ENCODE results near the gene PRR35. TPM values are rescaled to one million over a fixed set of nuclear protein-coding genes. Genes with fewer than 3 reads are reported as not detected.

Gene PRR35
- total and polyA plus RNA-seq, 2 experiments from 2014 or later, result not detected

DNA sequence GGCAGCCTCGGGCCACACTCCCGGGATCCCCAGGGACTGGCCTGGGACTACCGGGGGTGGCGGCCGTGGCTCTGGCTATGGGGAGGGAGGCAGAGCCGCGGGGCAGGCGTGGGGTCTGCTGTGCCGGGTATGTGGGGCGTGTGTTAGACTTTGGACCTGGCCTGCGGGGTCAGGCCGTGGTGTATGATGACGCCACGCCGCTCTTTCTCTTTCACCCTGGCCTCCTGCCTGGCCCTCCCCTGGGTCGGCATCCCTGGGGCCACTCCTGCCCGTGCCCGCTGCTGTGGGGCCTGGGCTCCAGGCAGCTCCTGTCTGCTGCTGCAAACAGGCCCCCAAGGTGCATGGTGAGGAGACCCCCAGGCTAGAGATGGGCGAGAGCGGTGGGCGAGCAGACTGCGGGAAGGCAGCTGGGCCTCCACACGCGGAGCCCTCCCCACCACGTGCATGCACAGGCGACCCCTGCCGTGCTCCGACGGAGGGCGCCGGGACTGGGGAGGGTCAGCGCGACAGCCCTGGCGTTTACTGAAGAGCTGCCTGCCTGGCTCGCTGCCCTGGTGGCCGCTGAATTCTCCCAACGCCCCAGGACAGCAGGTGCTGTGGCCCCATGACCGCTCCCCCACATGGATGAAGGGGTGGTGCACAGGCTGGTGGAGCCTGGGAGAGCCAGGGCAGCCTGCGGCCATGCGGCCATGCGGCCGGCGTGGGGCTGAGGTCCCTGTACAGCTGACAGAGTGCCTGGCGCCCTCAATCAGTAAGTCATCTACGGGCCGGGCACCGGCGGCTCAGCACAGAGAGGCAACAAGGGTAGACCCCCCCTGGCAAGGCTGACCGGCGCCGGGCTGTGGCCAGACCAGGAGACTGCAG is 16.7 kb upstream of the PRR35 start:
- 94 to 96% methylated on average over 40 to 50 of the region's 51 CpGs for WGBS, 2 experiments (ENCODE audit: low coverage in 1 of 2, low lambda C conversion rate in 2 of 2, missing lambda C conversion rate in 2 of 2)
- no peaks in the 10 kb centered on the region for H3K9me3 ChIP-seq (ENCODE audit: low read depth)
- H3F3A ChIP-seq (ENCODE audit: insufficient read depth), result no peaks in the 10 kb centered on the region
- H3K79me2 ChIP-seq (ENCODE audit: insufficient read depth), result peaks cover 95% of the 10 kb centered on the region
- H3K4me3 ChIP-seq, result no peak overlapping the region
- in situ Hi-C loops (cut with MboI), result no loop called here
- no peak overlapping the region for H3K27ac ChIP-seq
- H3K27me3 ChIP-seq (replicated peaks; ENCODE audit: insufficient read depth), result no peaks in the 10 kb centered on the region
- no peak for TF ChIP-seq EZH2phosphoT487 (IDR thresholded peaks at IDR 0.05; ENCODE audit: insufficient read depth, low read depth)
- no peak for TF ChIP-seq EZH2 (IDR thresholded peaks at IDR 0.05; ENCODE audit: insufficient read depth, poor library complexity, severe bottlenecking)
- DNase-seq, result no peak
- no peak overlapping the region for H3K4me2 ChIP-seq (ENCODE audit: unreplicated experiment)
- H2AFZ ChIP-seq, result no peak overlapping the region
- no peaks in the 10 kb centered on the region for H4K20me1 ChIP-seq (ENCODE audit: insufficient read depth)
- no peaks in the 10 kb centered on the region for H3K9me2 ChIP-seq (ENCODE audit: insufficient read depth)
- no peaks in the 10 kb centered on the region for H3K36me3 ChIP-seq (ENCODE audit: low read depth)
- H3K9ac ChIP-seq, result no peak overlapping the region
- no peaks in the 10 kb centered on the region for H3K4me1 ChIP-seq (ENCODE audit: insufficient read depth)

DNA sequence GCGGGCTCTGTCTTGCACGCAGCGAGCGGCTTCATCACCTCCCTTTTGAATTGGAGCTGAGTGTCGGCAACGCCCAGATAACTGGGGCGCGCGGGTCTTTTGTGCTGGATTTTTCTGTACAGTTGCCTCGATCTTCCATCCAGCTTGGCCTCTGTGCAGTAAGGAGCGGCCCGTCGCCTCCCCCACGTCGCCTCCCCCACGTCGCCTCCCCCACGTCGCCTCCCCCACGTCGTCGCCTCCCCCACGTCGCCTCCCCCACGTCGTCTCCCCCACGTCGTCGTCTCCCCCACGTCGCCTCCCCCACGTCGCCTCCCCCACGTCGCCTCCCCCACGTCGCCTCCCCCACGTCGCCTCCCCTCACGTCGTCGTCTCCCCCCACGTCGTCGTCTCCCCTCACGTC is 15.7 kb upstream of the PRR35 start:
- Histone ChIP-seq H3K79me2 (ENCODE audit: insufficient read depth) (peaks cover 89% of the 10 kb centered on the region), H3K4me3 (no peak overlapping the region), H3K4me1 (ENCODE audit: insufficient read depth) (no peaks in the 10 kb centered on the region), H3K27ac (no peak overlapping the region), H3F3A (ENCODE audit: insufficient read depth) (no peaks in the 10 kb centered on the region), H4K20me1 (ENCODE audit: insufficient read depth) (no peaks in the 10 kb centered on the region), H3K9me3 (ENCODE audit: low read depth) (no peaks in the 10 kb centered on the region), H3K4me2 (ENCODE audit: unreplicated experiment) (no peak overlapping the region), H3K9me2 (ENCODE audit: insufficient read depth) (no peaks in the 10 kb centered on the region), H2AFZ (no peak overlapping the region), H3K27me3 (replicated peaks; ENCODE audit: insufficient read depth) (no peaks in the 10 kb centered on the region), H3K9ac (no peak overlapping the region), H3K36me3 (ENCODE audit: low read depth) (no peaks in the 10 kb centered on the region)
- TF ChIP-seq EZH2phosphoT487 (IDR thresholded peaks at IDR 0.05; ENCODE audit: insufficient read depth, low read depth) (no peak), EZH2 (IDR thresholded peaks at IDR 0.05; ENCODE audit: insufficient read depth, poor library complexity, severe bottlenecking) (no peak)
- DNase-seq, result no peak
- WGBS, 2 experiments (ENCODE audit: low coverage in 1 of 2, low lambda C conversion rate in 2 of 2, missing lambda C conversion rate in 2 of 2), result 93 to 100% methylated on average over 5 to 46 of the region's 46 CpGs
- in situ Hi-C loops (cut with MboI), result no loop called here

DNA sequence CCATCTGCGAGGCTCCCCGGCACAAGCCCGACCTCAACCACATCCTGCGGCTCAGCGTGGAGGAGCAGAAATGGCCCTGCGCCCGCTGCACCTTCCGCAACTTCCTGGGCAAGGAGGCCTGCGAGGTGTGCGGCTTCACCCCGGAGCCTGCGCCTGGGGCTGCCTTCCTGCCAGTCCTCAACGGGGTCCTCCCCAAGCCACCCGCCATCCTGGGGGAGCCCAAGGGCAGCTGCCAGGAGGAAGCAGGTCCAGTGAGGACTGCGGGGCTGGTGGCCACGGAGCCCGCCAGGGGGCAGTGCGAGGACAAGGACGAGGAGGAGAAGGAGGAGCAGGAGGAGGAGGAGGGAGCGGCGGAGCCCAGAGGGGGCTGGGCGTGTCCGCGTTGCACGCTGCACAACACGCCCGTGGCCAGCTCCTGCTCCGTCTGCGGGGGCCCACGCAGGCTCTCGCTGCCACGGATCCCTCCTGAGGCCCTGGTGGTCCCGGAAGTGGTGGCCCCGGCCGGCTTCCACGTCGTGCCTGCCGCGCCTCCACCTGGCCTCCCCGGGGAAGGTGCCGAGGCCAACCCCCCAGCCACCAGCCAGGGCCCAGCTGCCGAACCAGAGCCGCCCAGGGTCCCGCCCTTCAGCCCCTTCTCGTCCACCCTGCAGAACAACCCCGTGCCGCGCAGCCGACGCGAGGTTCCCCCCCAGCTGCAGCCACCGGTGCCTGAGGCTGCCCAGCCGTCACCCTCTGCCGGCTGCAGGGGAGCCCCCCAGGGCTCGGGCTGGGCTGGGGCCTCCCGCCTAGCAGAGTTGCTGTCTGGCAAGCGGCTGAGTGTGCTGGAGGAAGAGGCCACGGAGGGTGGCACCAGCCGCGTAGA is 13.1 kb upstream of the PRR35 start:
- H3K9ac ChIP-seq, result no peak overlapping the region
- peak; percentile 69 for DNase-seq
- no peaks in the 10 kb centered on the region for H3K27me3 ChIP-seq (replicated peaks; ENCODE audit: insufficient read depth)
- no peaks in the 10 kb centered on the region for H3K36me3 ChIP-seq (ENCODE audit: low read depth)
- H4K20me1 ChIP-seq (ENCODE audit: insufficient read depth), result no peaks in the 10 kb centered on the region
- WGBS, 2 experiments (ENCODE audit: low coverage in 1 of 2, low lambda C conversion rate in 2 of 2, missing lambda C conversion rate in 2 of 2), result 78 to 82% methylated on average over 34 to 56 of the region's 60 CpGs
- no peaks in the 10 kb centered on the region for H3K9me2 ChIP-seq (ENCODE audit: insufficient read depth)
- no peak overlapping the region for H2AFZ ChIP-seq
- H3K4me3 ChIP-seq, result no peak overlapping the region
- no peak for TF ChIP-seq EZH2 (IDR thresholded peaks at IDR 0.05; ENCODE audit: insufficient read depth, poor library complexity, severe bottlenecking)
- no peak for TF ChIP-seq EZH2phosphoT487 (IDR thresholded peaks at IDR 0.05; ENCODE audit: insufficient read depth, low read depth)
- H3K9me3 ChIP-seq (ENCODE audit: low read depth), result no peaks in the 10 kb centered on the region
- H3F3A ChIP-seq (ENCODE audit: insufficient read depth), result no peaks in the 10 kb centered on the region
- in situ Hi-C loops (cut with MboI), result no loop called here
- peaks cover 62% of the 10 kb centered on the region for H3K79me2 ChIP-seq (ENCODE audit: insufficient read depth)
- H3K4me2 ChIP-seq (ENCODE audit: unreplicated experiment), result no peak overlapping the region
- H3K27ac ChIP-seq, result no peak overlapping the region
- no peaks in the 10 kb centered on the region for H3K4me1 ChIP-seq (ENCODE audit: insufficient read depth)

DNA sequence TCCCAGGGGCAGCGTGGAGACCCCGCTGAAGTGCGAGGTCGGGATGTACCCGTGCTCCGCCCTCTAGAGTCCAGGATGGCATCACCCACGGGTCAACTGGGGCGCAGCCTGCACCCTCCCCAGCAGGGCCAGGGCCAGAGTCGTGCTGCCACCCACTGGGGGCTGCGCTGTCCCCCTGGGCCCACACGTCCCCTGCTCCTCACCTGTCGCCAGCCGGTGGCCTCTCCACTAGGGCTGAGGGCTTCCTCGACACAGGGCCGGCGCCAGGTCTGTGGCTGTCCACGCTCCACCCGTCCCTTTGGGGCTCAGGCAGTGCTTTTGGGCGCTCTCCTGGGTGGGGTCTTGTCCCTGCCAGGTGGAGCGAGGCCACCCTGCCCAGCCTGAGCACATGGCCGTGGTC is 11.6 kb upstream of the PRR35 start:
- Histone ChIP-seq H3K36me3 (ENCODE audit: low read depth) (no peaks in the 10 kb centered on the region), H3K9me2 (ENCODE audit: insufficient read depth) (no peaks in the 10 kb centered on the region), H3K4me2 (ENCODE audit: unreplicated experiment) (no peak overlapping the region), H3K27ac (no peak overlapping the region), H3K4me3 (no peak overlapping the region), H3F3A (ENCODE audit: insufficient read depth) (no peaks in the 10 kb centered on the region), H3K79me2 (ENCODE audit: insufficient read depth) (peaks cover 48% of the 10 kb centered on the region), H4K20me1 (ENCODE audit: insufficient read depth) (no peaks in the 10 kb centered on the region), H3K27me3 (replicated peaks; ENCODE audit: insufficient read depth) (no peaks in the 10 kb centered on the region), H3K4me1 (ENCODE audit: insufficient read depth) (no peaks in the 10 kb centered on the region), H2AFZ (no peak overlapping the region), H3K9me3 (ENCODE audit: low read depth) (no peaks in the 10 kb centered on the region), H3K9ac (no peak overlapping the region)
- 94 to 96% methylated on average over 20 of the region's 21 CpGs for WGBS, 2 experiments (ENCODE audit: low coverage in 1 of 2, low lambda C conversion rate in 2 of 2, missing lambda C conversion rate in 2 of 2)
- no peak for DNase-seq
- in situ Hi-C loops (cut with MboI), result no loop called here
- TF ChIP-seq EZH2phosphoT487 (IDR thresholded peaks at IDR 0.05; ENCODE audit: insufficient read depth, low read depth) (no peak), EZH2 (IDR thresholded peaks at IDR 0.05; ENCODE audit: insufficient read depth, poor library complexity, severe bottlenecking) (no peak)
